ENCODE measurements around the gene TMIE.
"Not testable (repeated sequence)": the region's sequence is repeated elsewhere in the genome, so short reads cannot be mapped to it uniquely, and the experiment has no call there.

TMIE gene

DNA sequence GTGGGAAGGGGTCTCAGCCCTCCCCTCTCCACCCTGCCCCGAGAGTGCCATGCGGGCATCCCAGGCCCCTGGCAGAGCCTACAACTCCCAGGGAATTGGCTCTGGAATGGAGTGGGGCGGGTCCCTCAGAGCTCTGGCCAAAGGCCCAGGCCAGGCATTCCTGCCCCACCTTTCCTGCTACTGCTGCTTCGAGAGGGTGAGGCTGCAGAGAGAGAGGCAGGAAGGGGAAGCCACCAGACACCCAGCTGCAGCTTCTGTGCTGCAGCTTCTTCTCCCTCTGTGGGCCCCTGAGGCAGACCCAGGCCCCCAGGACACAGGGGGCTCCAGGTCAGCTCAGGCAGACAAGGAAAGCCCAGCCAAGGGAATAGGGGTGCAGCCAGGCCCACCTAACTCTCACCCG is 10.4 kb upstream of the TMIE start:
- no peak for DNase-seq

DNA sequence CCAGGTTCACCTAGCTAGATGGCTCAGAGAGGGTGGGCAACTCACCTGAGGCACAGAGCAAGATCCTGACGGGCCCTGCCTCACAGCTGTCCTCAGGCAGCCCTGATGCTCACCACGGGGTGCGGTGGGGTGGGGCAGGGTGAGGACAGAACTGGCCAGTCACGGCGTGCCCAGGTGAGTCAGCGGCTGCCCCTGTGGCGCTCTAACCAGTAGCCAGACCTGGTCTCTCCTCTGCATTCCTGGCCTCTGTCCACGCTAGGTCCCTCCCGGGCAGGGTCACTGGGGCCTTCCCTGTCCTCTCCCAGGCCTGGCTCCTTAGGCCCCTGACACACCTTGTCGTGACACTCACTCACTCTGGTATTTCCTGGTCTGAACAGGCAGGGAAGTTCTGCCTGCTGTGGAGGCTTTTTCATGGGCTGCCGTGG is 8.6 kb upstream of the TMIE start:
- peak in 1 of 2 experiments; percentile 7 for DNase-seq

GRCh38 chr3:46693038-46693891 is 7.9 kb upstream of the TMIE start, which contains the start of gene ALS2CL:
Gene ALS2CL (minus strand): TSS chr3:46693679. CDS start chr3:46689440, 4,239 bp downstream.
- peak; percentile 54 to 63 for DNase-seq

GRCh38 chr3:46693892-46694226 is 7.3 kb upstream of the TMIE start:
- peak; percentile 37 to 50 for DNase-seq

DNA sequence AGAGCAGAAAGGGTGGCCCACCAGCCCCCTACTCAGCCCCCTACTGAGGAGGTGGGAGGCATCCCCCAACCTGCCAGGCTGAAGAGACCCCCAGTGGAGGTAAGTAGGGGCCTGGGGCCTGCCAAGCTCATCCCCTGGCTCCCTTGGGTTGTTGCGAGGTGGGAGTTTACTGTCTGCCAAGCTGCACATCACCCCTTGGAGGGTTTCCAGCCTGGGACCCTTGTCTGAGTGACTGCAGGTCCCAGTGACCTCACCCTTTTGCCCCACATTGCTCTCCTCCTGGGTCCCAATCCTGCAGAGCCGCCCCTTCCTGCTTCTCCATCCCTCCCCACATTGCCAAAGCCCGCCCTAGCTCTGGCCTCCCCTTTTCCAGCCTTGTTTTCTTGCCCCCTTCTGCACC is 6.7 kb upstream of the TMIE start:
- no peak for DNase-seq

DNA sequence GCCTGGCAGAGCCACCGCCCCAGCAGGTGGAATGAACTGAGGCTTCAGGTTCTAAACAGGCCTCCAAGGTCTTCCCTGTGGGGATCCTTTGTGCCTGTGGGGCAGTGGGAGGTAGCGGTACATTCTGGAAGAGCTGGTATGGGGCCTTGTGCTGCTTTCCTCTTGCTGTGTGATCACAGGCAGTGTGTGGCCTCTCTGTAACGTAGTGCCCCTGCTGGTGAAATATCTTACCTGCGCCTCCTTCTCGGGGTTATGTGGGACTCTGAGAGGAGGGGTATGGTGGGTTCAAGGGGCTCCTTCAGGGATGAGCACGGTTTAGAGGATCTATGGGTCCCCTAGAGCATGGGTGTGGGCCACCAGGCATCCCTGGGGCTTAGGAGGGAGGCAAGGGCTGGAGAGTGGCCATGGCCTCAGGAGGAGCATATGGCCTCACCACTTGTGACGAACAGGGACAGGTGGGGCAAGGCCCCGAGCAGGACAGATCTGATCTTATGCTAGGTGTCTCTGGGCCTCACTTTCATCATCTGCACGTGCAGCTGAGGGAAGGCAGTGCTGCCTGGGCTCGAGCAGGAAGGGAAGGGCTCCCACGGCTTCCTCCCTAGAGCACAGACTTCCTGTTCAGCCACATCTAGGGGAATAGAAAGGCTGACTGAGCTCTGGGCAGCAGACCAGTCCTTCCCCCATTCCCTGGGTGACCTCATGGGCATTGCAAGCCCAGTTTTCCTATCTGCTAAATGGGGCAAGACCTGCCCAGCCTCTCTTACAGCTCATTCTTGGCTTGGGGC is 5.8 kb upstream of the TMIE start:
- peak; percentile 54 to 55 for DNase-seq

GRCh38 chr3:46695962-46696894 is 5.0 kb upstream of the TMIE start:
- DNase-seq, result no peak

- no peak for DNase-seq
Observed at GRCh38 chr3:46699676-46700523, 1.3 kb upstream of the TMIE start.

- no peak for DNase-seq
Observed at GRCh38 chr3:46700772-46701171, 420 bp upstream of the TMIE start.

GRCh38 chr3:46702246-46703012 is 1.2 kb downstream of the TMIE start:
- DNase-seq, result no peak

GRCh38 chr3:46703013-46703520 is 1.9 kb downstream of the TMIE start:
- DNase-seq, result no peak

DNA sequence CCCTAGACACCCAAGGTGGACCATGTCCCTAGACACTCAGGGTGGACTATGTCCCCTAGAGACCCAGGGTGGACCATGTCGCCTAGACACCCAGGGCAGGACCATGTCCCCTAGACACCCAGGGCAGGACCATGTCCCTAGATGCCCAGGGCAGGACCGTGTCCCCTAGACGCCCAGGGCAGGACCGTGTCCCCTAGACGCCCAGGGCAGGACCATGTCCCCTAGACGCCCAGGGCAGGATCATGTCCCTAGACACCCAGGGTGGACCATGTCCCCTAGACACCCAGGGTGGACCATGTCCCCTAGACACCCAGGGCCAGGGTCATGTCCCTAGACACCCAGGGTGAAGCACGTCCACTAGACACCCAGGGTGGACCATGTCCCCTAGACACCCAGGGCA is 3.2 kb downstream of the TMIE start:
- not testable (repeated sequence) for DNase-seq

DNA sequence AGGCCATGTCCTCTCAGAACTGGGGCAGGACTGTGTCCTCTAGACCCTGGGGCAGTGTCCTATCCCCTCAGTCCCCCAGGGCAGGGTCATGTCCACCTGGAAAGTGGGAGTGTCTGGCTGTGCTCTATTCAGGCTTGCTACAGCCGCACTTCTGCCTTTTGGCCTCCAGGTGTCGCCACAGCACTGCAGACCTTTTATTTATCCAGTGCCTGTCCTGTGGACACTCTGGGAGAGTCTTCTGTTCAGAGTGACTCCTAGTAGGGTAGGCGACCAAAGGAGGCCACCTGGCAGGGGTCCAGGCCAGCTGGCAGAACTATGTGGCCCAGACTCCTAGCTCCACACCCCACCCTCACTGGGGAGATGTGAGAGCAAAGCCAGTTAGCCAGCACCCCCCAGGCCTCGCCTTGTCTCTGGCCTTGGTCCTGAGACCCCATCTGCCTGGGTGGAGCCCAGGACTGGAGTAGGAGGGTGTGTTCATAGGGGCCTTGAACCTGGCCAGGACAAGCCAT is 3.9 kb downstream of the TMIE start:
- DNase-seq, result peak; percentile 67 to 77

GRCh38 chr3:46705751-46706552 is 4.8 kb downstream of the TMIE start:
- DNase-seq, result no peak

DNA sequence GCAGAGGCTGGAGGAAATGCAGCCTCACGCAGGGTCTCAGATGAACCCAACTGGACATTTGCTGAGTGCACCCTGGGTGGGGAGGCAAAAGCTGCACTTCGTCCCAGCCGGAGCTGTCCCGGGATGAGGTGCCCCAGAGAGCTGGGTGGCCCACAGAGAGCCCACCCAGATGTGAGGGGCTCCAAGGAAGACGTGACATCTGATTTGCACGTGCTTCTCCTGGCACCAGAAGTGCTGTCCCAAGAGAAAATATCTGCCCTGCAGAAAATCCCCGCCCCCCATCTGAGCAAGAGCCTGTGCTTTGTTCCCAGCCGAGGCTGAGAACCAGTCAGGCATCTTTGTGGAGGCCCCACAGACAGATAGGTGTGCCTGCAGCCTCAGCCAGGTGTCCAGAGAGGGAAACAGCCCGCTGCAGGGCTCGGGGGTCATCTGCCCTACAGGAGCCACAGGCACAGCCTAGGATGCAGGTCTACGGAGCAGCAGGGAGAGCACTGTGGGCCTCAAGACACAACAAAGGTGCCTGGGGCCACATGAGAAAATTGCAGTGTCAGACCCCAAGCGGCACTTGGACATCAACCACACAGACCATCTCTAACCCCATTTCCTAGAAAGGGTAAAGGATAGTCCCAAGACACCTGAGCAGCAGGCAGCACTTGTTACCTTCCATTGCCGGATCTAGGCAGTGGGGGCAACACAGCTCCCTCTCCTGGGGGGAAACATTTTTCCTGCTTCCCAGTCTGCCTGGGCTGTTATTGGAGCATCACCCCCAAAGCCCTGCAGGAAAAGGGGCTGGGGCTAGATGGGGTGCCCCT is 5.8 kb downstream of the TMIE start:
- no peak for DNase-seq

- DNase-seq, result no peak
Observed at GRCh38 chr3:46707601-46708011, 6.4 kb downstream of the TMIE start.

DNA sequence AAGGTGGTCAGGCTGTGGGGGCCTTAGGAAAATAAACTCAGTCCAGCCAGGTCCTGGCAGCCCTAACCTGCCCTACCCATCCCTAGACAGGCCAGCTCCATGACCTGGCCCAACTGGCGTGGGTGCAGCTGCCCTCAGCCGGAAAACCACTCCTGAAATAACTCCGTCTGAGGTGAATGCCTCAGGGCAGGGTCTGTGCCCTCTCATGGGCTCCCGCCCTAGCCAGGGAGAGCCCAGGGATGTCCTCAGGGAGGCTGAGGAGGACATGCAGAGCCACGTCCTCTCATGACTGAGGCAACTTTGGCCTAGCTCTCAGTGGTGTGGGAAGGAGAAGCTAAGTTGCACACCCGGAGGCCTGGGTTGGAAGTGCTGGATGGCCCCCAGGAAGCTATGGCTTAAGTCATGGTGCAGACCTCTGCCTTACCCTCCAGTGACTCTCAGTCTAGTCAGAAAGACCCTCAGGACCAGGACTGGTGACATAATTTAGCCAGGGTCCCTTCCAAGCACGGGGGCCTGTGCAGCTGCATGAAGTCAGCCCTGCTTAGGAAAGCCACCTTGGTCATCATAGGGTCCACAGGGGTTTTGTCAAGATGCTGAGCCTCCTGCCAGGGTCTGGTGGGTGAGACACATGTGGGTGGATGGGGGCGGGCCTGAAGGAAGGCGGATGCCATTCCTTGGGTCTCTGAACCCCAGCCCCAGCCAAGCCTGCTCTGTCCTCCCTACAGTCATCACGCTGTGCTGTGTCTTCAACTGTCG is 7.4 kb downstream of the TMIE start:
- no peak for DNase-seq

GRCh38 chr3:46709157-46709654 is 8.0 kb downstream of the TMIE start:
- DNase-seq, result no peak

Measured in activated CD4-positive, alpha-beta T cell treated with anti-CD3 and anti-CD28 coated beads, Interleukin-2, amount 50 U/mL, for 48 hours (primary cell).